Erythroblast (primary cell): ENCODE measurements around the gene PRIMA1.

Experiments
- DNase-seq, 2 experiments: peaks; one replicate each; lab custom pipeline; 2025; lab: John Stamatoyannopoulos, UW
- GATA1 ChIP-seq: IDR thresholded peaks from 2 replicates; pipeline ENCODE4 v1.6.1; 2011; ENCODE audit warnings: low read depth, mild to moderate bottlenecking, control low read depth, low read length, moderate library complexity
- POLR2A ChIP-seq: IDR thresholded peaks from 2 replicates; pipeline ENCODE4 v1.6.1; 2011; ENCODE audit warnings: mild to moderate bottlenecking, low read length

Gene PRIMA1

DNA sequence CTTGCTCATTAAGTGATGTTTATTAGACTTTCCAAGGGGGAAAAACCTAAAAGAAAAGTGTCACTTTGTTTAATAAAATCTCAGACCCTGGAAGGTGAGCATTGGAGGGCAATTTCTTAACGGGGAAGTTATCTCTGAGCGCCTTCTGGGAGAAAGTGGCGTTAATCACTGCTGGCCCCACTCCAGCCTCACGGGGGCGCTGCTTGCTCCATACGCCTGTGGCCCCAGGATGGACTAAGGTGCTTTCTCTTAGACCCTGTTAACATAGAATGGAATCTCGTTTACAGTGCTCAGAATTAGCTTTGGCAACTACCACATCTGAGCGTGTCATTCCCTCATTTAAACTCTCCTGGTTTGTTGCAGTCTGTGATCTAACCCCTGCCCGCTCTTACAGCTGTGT, 16.4 kb upstream of the PRIMA1 start:
- no peak for TF ChIP-seq GATA1
- no peak for TF ChIP-seq POLR2A
- DNase-seq = peak in 1 of 2 experiments; percentile 4

DNA sequence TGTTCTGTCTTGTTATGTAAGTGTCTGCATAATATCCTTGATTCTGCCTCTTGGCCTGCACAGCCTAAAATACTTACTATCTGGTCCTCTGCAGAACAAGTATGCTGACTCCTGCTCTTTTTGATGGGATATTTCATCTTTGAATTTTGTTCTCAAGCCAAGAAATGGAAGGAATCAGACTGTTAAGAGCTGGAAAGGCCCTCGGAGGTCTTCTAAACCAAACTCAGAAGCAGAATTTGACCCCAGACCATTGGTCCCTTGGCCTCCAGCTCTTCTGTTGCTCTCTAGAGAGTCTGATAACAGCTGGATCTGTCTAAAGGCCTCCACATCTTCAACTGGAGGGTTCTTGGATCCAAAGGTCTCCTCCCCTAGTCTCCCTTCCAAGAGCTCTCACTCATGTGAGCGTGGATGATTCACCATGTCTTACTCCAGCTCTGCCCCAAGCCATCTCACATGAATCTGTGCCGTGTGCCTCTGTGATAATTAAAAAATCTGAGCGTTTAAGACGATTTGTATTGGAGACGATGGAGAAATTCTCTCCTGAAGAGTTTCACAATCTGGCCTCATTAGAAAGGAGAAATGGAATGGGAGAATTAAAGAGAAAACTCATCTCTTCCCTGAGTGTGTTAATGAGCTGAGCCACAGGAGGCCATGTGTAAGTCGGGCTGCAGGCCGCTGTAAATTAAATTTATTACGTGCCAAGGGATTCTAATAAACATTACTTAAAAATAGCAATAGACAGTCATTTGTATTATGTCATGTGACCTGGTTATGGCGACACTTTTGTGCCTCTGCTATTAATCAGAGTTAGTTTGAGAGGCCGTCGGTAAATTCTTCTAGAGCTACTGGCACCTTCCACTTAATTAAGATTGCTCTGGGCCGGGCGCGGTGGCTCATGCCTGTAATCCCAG, 15.4 kb upstream of the PRIMA1 start:
- no peak for TF ChIP-seq GATA1
- TF ChIP-seq POLR2A = no peak
- no peak for DNase-seq

DNA sequence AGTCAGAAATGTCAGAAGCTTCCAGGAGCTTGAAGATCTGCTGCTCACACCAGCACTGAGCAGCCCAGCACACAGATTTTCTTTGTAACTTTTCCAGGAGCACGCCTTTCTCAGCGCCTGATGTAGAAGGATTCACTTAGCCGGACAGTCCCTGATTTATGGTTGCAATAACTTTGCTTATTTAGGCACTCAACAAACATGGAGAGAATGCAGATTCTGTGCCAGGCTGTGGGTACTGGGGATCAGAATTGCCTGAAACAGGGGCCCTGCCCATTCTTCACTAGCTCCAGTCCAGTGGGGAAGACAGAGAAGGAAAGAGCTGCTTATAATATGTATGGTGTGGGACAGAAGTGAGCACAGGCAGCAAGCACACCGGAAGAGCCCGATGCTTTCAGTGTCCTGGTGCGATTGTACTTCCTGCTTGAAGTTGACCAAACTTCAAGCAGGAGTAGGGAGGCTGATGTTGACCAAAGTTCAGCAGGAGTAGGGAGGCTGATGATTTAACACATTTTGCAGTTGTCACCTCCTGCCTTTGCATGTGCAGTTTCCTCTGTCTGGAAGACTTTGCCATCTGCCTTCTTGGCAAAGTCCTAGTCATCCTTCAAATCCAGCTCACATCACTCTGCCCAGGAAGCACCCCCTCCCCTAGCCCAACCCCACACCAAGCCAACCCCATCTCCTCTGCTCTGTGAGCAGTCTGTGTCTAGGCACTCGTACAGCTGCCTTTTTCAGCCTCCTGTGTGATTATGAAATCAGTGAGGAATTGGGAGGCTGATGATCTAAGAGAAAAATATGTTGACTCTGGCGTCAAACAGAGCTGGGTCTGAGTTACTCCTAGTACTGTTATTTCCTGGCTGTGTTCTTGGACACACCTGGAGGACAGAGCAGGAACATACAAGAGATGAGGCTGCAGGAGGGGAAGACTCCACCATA, 12.0 kb upstream of the PRIMA1 start:
- no peak for TF ChIP-seq POLR2A
- no peak for TF ChIP-seq GATA1
- DNase-seq = no peak

DNA sequence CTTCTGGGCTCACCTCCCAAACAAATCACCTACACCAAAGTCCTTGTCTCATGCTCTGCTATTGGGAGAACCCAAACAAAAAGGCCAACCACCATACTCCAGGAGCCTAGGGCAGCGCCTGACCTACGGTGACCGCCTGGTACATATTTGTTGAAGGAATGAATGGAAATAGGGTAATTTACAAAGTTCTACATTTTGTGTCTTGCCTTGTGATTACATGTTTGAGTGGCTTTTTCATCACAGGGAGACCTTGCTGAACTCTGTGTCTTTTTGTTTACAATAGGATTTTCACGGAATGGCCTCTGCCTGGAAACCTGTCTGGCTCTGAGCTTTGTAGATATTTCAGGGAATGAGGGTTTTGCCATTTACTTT, 11.3 kb upstream of the PRIMA1 start:
- TF ChIP-seq POLR2A (no peak), GATA1 (no peak)
- DNase-seq = no peak

DNA sequence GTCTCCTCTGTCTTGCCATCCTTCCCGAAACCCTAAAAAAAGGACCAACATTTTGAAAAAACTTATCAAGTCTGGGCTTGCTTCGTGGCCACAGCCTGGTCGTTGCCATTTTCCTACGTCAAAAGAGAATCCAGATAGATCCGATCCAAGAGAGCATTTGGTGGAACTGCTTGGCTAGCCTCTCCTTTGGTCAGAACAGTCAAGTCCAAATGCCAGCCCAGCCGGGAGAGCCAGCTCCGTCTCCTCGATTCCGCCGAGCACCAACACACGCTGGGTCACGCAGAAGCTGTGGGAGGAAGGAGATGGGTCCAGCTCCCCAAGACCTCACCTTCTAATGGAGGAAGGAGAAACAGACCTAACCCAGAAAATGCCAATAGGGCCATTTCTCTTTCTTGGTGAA, 9.3 kb upstream of the PRIMA1 start:
- TF ChIP-seq POLR2A = no peak
- no peak for DNase-seq

DNA sequence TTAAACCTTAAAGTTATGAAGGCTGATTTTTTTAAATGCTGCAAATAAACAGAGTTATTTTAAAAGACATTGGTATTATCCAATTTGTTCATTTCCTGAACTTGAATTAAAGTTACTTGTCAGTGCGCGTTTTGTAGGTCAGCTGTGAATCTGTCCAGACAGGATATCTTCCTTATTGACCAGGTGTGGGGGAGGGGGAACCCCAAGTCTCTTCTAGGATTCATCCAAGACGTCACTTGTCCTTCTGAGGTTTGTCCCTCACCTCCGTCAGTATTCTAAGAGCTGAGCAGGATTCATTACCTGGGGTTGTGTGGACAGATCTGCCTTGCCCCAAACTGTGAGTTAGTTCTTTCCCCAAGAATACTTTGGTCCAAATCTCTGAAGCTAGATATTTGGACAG, 8.8 kb upstream of the PRIMA1 start:
- no peak for TF ChIP-seq GATA1
- TF ChIP-seq POLR2A = no peak
- no peak for DNase-seq

DNA sequence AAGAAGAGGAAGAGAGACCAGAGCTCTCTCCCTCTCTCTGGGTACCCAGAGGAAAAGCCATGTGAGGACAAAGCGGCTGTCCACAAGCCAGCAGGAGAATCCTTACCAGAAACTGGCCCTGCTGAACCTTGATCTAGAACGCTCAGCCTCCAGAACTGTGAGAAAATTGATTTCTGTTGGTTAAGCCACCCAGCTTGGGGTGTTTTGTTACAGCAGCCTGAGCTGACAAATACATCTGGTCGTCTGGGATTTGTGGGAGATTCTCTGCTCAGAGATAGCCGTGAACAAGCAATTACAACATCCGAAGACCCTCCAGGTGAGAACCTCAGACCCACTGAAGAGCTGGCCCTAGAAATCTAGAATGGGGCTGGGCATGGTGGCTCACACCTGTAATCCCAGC, 6.5 kb upstream of the PRIMA1 start:
- no peak for DNase-seq
- TF ChIP-seq GATA1 (no peak), POLR2A (no peak)

DNA sequence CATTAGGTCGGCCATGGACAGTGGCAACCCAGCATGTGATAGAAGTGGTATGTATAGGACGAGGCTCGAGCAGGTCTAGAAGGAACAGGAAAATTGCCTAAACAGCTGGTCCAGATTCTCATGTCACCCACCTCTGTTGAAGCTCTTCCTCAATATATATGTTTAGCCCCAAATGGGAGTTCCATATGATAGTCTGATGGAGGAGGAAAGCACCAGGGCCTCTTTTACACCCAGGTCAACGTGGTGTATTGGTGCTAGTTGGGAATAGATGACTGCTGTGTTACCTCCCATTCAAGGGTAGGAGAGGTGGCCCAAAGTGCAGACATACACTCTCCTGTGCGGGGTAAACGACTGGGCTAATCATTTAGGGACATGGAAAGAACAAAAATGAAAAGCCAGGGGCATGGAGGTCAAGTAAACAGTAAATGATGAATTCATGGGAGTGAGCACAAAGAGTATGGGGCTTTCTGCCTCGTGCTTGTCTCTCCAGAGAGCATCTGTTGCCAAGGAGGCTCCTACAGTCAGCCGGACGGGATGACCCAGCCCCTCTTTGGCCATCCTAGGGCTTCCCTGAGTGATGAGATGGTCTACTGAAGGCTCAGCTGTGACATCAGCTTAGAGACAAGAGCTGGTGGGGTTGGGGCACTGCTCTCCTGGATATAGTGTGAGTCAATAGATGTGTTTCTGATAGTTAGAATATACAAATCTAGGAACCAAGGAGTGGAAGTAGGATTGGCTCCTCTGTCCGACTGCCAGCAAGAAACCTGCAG, 5.5 kb upstream of the PRIMA1 start:
- TF ChIP-seq GATA1 (no peak), POLR2A (no peak)
- no peak for DNase-seq

DNA sequence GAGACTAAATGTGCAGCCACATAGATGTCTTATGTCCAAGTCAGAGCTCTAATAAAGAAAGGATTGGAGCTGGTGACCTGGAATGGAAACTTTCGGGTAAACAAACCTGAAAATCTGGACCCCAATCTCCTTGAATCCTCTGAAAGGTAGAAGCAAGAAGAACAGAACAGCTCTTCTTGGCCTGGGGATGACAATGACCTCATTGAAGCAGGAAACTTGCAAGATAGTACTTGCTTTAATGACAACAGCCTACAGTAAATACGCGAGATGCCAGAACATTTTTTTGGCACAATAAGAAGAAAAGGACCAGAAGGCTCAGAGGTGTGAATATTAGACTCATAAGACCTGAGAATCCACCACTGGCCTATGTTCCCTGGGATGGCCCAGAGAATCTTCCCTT, 4.1 kb upstream of the PRIMA1 start:
- DNase-seq = no peak
- no peak for TF ChIP-seq GATA1
- no peak for TF ChIP-seq POLR2A

DNA sequence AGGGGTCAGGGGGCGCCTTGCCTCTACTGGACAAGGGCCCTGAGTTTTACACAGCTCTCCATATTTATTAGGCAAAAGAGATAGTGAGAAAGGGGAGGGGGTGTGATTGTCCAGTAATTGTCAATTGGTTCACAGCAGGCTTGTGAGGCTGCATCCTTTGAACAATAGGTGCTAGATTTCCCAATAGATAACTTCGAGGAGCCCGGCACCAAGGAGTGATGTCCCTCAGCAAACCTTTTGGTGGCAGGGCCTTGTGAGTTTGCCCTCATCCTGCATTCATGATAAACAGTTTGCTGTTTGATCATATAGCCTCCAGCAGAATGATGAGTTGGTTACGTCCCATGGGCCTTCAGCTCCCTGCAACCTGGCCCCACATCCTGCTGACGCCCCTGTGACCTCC, 2.7 kb upstream of the PRIMA1 start:
- TF ChIP-seq POLR2A (no peak), GATA1 (no peak)
- no peak for DNase-seq

DNA sequence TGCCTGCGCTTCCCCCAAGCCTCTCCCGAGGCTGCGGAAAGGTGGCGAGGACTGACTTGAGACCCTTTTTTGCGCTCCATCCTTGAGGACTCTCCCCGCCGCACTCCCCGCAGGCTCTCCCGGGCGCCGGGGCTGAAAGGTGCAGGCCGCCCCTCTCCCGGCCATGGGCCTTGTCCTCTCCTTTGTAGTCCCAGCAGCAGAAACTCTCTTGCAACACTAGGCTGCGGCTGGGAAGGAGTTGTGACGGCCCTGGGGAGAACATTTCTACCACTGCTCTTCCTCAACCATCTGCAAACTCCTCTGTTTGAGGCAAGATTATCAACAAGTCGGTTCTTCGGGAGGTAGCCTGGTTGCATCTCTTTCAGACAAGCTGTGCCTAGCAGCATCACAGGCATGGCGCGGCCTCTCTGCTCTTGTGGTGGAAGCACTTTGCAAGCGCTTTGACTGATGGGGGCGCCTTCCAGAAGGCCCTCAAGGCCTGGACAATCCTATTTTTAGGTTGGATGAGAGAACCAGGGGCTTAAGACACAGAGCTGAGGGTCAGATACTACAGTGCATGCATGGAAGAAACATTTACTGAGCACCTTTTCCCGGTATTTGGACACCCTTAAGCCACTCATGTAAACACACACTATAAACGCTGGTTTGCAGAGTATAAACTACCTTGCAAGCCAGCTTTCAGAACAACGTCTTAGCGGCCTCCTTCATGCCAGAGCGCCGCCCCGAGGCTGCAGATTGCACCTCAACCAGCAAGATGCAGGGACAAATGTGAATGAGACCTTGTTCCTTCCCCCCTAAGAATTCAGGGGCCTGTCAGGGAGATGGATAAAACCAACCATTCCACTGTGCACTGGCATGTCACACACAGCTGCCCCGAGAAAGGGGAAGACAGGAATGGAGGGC, 1.2 kb upstream of the PRIMA1 start:
- no peak for DNase-seq
- TF ChIP-seq POLR2A = no peak
- no peak for TF ChIP-seq GATA1

DNA sequence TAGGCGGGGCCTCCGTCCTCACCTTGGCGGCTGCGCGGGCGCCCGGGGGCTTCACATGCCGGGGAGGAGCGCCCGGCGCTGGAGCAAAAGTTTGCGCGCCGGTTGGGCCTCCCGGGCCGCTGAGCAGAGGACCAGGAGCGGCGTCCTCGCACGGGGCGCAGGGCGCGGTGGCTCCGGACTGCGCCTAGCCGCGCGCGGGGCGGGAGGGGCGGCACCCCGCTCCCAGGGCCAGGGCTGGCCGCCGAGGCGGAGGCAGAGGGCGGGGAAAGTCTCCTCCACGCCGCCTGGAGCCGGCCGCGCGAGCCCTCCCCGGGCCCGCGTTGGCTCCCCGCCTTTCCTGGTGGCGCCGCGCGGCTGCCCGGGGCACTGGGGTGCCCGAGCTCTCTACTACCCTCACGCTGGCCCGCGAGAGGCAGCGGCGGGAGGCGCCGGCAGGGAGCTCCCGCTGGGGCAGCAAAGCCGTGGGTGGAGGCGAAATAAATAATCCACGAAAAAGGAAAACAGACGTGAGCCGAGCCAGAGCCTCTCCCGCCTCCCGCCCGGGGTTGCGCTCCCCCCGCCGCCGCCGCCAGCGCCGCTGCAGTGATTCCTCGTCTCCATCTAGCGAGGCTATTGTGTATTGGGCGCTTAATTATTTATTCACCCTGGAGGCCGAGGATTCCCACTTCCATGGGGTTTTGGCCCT, 400 bp upstream of the PRIMA1 start:
- no peak for DNase-seq
- TF ChIP-seq POLR2A (no peak), GATA1 (no peak)
